ENCODE measurements around the gene LRP4.

- no peak for TF ChIP-seq EZH2 (IDR thresholded peaks at IDR 0.05; ENCODE audit: borderline replicate concordance, low read length)
- no peak for TF ChIP-seq CTCF (conservative IDR thresholded peaks at IDR 0.05 in 1 of 2, IDR thresholded peaks at IDR 0.05 in 1 of 2; ENCODE audit: extremely low read depth in 1 of 2, insufficient read depth in 1 of 2, low read depth in 1 of 2, low read length in 2 of 2)
Measured at GRCh38 chr11:46953093-46953492, 34.7 kb upstream of the LRP4 start.
